Astrocyte (in vitro differentiated cells and primary cell): ENCODE measurements around the gene SAPCD2.

ENCODE experiments used
- CTCF ChIP-seq: IDR thresholded peaks from 2 replicates; pipeline ENCODE4 v1.5.1; 2011; ENCODE audit warnings: low read depth, mild to moderate bottlenecking, inconsistent platforms, low read length, moderate library complexity; ENCODE audit not compliant: insufficient read depth
- EZH2 ChIP-seq: IDR thresholded peaks from 2 replicates; pipeline ENCODE4 v1.6.1; 2012; ENCODE audit warnings: mild to moderate bottlenecking, low read length, inconsistent platforms; ENCODE audit not compliant: insufficient read depth

DNA sequence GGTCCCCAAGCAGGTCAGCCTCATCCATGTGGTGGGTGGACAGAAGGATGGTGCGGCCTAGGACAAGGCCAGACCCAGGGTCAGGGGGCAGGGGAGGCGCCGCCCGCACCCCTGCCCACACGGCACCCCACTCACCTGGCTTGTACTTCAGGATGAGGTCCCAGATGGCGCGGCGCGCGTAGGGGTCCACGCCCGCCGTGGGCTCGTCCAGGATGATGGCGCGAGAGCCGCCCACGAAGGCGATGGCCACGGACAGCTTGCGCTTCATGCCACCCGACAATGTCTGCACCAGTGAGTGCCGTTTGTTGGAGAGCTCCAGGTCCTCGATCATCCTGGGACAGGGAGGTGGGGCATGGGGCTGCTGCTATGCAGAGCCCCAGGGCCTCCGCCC is 54.8 kb downstream of the SAPCD2 start:
- TF ChIP-seq CTCF: no peak
- no peak for TF ChIP-seq EZH2
